C4-2B (cell line): ENCODE data around the gene RRP9.

Experiments used
- CTCF ChIP-seq: fragments of 450-650 bp; conservative IDR thresholded peaks from 2 replicates; pipeline ENCODE4 v1.5.1; 2017; ENCODE audit warnings: mild to moderate bottlenecking
- ZFX ChIP-seq: fragments of 450-650 bp; IDR thresholded peaks from 2 replicates; pipeline ENCODE4 v1.6.1; 2017

- no peak for TF ChIP-seq CTCF
- no peak for TF ChIP-seq ZFX
Observed at GRCh38 chr3:51970606-51971300, 29.0 kb upstream of the RRP9 start.
